GM12891 (cell line): ENCODE measurements around the gene UTY.

Source experiments
- POLR2A ChIP-seq: IDR thresholded peaks from 2 replicates; pipeline ENCODE4 v1.6.1; 2011; ENCODE audit warnings: low read depth, low read length, control low read depth
- POLR2AphosphoS5 ChIP-seq: IDR thresholded peaks from 2 replicates; pipeline ENCODE4 v1.6.1; 2011; ENCODE audit warnings: low read depth, low read length, control low read depth
- POU2F2 ChIP-seq: IDR thresholded peaks from 2 replicates; pipeline ENCODE4 v1.6.1; 2011; ENCODE audit warnings: low read depth, mild to moderate bottlenecking, control low read depth, low read length, moderate library complexity
- TAF1 ChIP-seq: IDR thresholded peaks from 2 replicates; pipeline ENCODE4 v1.6.1; 2011; ENCODE audit warnings: low read depth, low read length, control low read depth

DNA sequence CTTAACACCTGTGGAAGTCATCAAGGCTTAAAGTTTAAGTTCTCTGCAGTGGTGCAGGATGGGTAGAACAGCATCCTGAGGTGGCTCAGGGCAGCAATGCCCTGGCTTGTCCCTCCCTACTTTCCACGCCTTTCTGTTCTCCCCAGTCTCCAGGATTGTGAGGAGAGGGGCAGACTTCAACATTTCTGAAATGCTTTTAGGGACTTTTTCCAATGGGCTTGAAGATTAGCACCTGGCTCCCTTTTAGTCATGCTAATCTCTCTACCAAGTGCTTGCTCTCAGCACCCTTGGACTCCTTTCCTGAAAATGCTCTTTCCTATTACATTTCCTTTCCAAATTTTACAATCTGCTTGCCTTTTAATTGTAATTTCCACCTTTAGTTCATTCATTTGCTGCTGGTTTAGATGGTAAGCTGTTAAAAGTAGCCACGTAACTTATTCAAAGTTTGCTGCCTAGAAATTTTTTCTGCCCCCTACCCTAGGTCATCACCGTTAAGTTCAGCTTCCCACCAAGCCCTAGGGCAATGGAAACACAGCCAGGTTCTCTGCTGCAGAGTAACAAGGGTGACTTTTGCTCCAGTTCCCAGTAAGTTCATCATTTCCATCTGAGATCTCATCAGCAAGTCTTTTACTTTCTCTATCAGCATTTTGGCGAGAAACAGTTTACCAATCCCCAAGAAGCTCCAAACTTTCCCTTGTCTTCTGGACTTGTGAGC is 183.5 kb downstream of the UTY start:
- TF ChIP-seq POU2F2 (no peak), TAF1 (no peak), POLR2A (no peak), POLR2AphosphoS5 (no peak)
